ENCODE results near the gene ADCY9. TPM values are rescaled to one million over a fixed set of nuclear protein-coding genes. Genes with fewer than 3 reads are reported as not detected.
"Not testable (repeated sequence)": the region's sequence is repeated elsewhere in the genome, so short reads cannot be mapped to it uniquely, and the experiment has no call there.

ADCY9 gene
- total RNA-seq, 1 donor from 2014 or later = 6.9 TPM

DNA sequence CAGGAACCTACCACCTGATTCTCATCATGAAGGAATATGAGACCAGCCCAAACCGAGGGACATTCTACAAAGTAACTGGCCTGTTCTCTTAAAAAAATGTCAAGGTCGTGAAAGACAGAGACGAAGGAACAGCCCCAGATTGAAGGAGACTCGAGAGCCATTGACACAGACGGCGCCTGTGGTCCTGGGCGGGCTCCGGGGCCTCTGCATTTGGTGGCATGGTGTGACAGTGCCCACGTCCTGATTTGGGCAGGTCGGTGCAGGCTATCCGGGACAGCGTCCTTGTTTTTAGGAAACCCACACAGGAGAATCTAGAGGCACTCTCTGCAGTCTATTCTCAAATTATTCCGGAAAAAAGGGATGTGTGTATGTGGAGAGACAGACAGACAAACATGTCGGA, 64.1 kb downstream of the ADCY9 start:
- Mint-ChIP-seq H3K4me3 (ENCODE audit: low read depth) (no peak overlapping the region), H3K27ac (no peak overlapping the region), H3K36me3 (ENCODE audit: insufficient read depth) (no peaks in the 10 kb centered on the region), H3K27me3 (peaks cover 6% of the 10 kb centered on the region), H3K4me1 (ENCODE audit: low read depth) (peaks cover 11% of the 10 kb centered on the region), H3K9me3 (ENCODE audit: low read depth) (no peaks in the 10 kb centered on the region)
- TF ChIP-seq, protein P1, sequence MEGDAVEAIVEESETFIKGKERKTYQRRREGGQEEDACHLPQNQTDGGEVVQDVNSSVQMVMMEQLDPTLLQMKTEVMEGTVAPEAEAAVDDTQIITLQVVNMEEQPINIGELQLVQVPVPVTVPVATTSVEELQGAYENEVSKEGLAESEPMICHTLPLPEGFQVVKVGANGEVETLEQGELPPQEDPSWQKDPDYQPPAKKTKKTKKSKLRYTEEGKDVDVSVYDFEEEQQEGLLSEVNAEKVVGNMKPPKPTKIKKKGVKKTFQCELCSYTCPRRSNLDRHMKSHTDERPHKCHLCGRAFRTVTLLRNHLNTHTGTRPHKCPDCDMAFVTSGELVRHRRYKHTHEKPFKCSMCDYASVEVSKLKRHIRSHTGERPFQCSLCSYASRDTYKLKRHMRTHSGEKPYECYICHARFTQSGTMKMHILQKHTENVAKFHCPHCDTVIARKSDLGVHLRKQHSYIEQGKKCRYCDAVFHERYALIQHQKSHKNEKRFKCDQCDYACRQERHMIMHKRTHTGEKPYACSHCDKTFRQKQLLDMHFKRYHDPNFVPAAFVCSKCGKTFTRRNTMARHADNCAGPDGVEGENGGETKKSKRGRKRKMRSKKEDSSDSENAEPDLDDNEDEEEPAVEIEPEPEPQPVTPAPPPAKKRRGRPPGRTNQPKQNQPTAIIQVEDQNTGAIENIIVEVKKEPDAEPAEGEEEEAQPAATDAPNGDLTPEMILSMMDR (IDR thresholded peaks at IDR 0.05; ENCODE audit: unreplicated experiment) = no peak
- DNase-seq (ENCODE audit: low spot score, unreplicated experiment) = no peak

GRCh38 chr16:4051591-4051990, 64.7 kb downstream of the ADCY9 start:
- H3K27ac Mint-ChIP-seq = no peak overlapping the region
- no peaks in the 10 kb centered on the region for H3K9me3 Mint-ChIP-seq (ENCODE audit: low read depth)

DNA sequence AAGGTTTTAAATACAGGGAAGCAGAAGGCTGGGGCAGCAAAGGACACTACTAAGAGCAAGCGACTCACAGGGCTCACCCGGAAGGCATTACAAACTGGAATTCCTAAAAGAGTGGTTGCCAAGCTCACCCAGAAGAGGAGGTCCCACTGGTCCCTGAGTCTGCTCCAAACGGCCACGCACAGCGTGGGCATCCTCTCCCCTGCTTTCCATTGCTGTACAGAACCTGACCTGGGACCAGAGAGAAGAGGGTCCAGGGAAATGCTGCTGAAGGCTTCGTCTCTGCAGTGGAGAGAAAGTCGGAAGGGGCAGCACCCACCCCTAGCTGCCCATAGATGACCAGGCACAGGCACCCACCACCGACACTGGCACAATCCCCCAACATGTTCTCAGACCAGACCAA, 67.2 kb downstream of the ADCY9 start:
- Mint-ChIP-seq H3K4me3 (ENCODE audit: low read depth) (no peak overlapping the region), H3K9me3 (ENCODE audit: low read depth) (no peaks in the 10 kb centered on the region), H3K36me3 (ENCODE audit: insufficient read depth) (no peaks in the 10 kb centered on the region), H3K27ac (no peak overlapping the region), H3K4me1 (ENCODE audit: low read depth) (peaks cover 19% of the 10 kb centered on the region), H3K27me3 (peaks cover 6% of the 10 kb centered on the region)
- TF ChIP-seq, protein P1 (IDR thresholded peaks at IDR 0.05; ENCODE audit: unreplicated experiment) = no peak
- DNase-seq (ENCODE audit: low spot score, unreplicated experiment) = no peak

More at GRCh38 chr16:4051591-4051990, 64.7 kb downstream of the ADCY9 start:
- DNase-seq (ENCODE audit: low spot score, unreplicated experiment) = no peak
- TF ChIP-seq, protein P1 (IDR thresholded peaks at IDR 0.05; ENCODE audit: unreplicated experiment) = no peak
- Mint-ChIP-seq H3K36me3 (ENCODE audit: insufficient read depth) (no peaks in the 10 kb centered on the region), H3K4me3 (ENCODE audit: low read depth) (no peak overlapping the region), H3K27me3 (peaks cover 6% of the 10 kb centered on the region), H3K4me1 (ENCODE audit: low read depth) (peaks cover 11% of the 10 kb centered on the region)

GRCh38 chr16:4048481-4048880, 67.8 kb downstream of the ADCY9 start:
- no peak overlapping the region for H3K27ac Mint-ChIP-seq
- no peaks in the 10 kb centered on the region for H3K9me3 Mint-ChIP-seq (ENCODE audit: low read depth)
- H3K4me1 Mint-ChIP-seq (ENCODE audit: low read depth) = peaks cover 17% of the 10 kb centered on the region
- TF ChIP-seq, protein P1 (IDR thresholded peaks at IDR 0.05; ENCODE audit: unreplicated experiment) = no peak
- no peak overlapping the region for H3K4me3 Mint-ChIP-seq (ENCODE audit: low read depth)
- no peaks in the 10 kb centered on the region for H3K36me3 Mint-ChIP-seq (ENCODE audit: insufficient read depth)
- peaks cover 6% of the 10 kb centered on the region for H3K27me3 Mint-ChIP-seq
- DNase-seq (ENCODE audit: low spot score, unreplicated experiment) = no peak

DNA sequence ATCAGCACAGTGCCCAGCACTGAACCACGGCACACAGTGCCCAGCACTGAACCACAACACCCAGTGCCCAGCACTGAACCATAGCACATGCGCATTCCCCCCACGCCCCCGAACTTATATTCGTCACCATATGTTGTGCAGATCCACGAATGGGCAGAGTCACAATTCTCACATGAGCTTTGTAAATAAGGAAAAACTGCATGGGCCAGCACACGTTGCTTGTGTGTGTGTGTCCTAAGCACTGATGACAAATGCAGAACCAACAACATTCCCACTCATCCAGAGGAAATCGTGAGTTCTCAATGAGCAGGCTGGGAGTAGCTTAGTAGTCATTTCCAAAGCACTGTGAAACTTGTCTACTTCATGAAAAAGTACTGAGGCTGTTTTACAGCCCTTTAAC, 70.0 kb downstream of the ADCY9 start:
- Mint-ChIP-seq H3K27me3 (peaks cover 6% of the 10 kb centered on the region), H3K9me3 (ENCODE audit: low read depth) (no peaks in the 10 kb centered on the region), H3K4me1 (ENCODE audit: low read depth) (peaks cover 9% of the 10 kb centered on the region), H3K4me3 (ENCODE audit: low read depth) (no peak overlapping the region), H3K36me3 (ENCODE audit: insufficient read depth) (no peaks in the 10 kb centered on the region), H3K27ac (no peak overlapping the region)
- no peak for DNase-seq (ENCODE audit: low spot score, unreplicated experiment)
- TF ChIP-seq, protein P1 (IDR thresholded peaks at IDR 0.05; ENCODE audit: unreplicated experiment) = no peak

GRCh38 chr16:4045561-4045960, 70.7 kb downstream of the ADCY9 start:
- H3K4me3 Mint-ChIP-seq (ENCODE audit: low read depth); H3K36me3 Mint-ChIP-seq (ENCODE audit: insufficient read depth); H3K27me3 Mint-ChIP-seq: not testable (repeated sequence)

More at GRCh38 chr16:4045561-4045960, 70.7 kb downstream of the ADCY9 start:
- not testable (repeated sequence) for DNase-seq (ENCODE audit: low spot score, unreplicated experiment); H3K4me1 Mint-ChIP-seq (ENCODE audit: low read depth); H3K9me3 Mint-ChIP-seq (ENCODE audit: low read depth); H3K27ac Mint-ChIP-seq
